HUES6 (cell line): Measurements from ENCODE around the gene SASH3.

Source experiments
- H3K27ac ChIP-seq: 2 replicates; pipeline ENCODE4 v1.7.0; 2013; ENCODE audit warnings: low read depth, mild to moderate bottlenecking, low read length, inconsistent platforms
- H3K27me3 ChIP-seq: 2 replicates; pipeline ENCODE4 v1.6.1; 2013; ENCODE audit warnings: low read length; ENCODE audit not compliant: control insufficient read depth, insufficient read depth
- H3K36me3 ChIP-seq: 2 replicates; pipeline ENCODE4 v1.6.1; 2013; ENCODE audit warnings: low read length; ENCODE audit not compliant: control insufficient read depth, insufficient read depth
- H3K4me1 ChIP-seq: 2 replicates; pipeline ENCODE4 v1.6.1; 2013; ENCODE audit warnings: low read length; ENCODE audit not compliant: control insufficient read depth, insufficient read depth
- H3K4me3 ChIP-seq: 2 replicates; pipeline ENCODE4 v1.5.1; 2013; ENCODE audit warnings: low read depth, low read length
- H3K9ac ChIP-seq: one replicate; pipeline ENCODE4 v1.6.1; 2013; ENCODE audit warnings: mild to moderate bottlenecking, low read length
- H3K9me3 ChIP-seq: 2 replicates; pipeline ENCODE4 v1.6.1; 2013; ENCODE audit warnings: low read depth, low read length; ENCODE audit not compliant: control insufficient read depth, insufficient read depth

The SASH3 gene

DNA sequence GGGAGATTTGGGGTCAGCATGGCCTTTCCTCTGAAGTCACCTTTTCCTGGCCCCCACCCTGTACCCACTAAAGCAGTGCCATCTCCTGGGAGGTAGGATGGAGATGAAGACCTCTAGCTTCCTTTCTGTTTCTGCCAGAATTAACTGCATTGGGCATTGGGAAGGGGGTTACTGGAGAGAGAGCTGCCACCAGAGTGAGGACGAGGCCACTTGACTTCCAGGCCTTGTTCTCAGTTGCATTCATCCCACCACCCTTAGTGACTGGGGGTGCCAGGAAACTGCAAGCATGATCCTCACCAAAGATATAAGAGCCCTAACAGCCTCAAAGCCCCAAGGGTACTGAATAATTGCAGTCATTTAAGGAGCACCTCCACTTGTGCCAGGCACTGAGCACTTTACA is 15.8 kb downstream of the SASH3 start:
- Histone ChIP-seq H3K9ac (no peak overlapping the region), H3K27me3 (no peaks in the 10 kb centered on the region), H3K36me3 (peaks cover 20% of the 10 kb centered on the region), H3K4me3 (no peak overlapping the region), H3K9me3 (peaks cover 9% of the 10 kb centered on the region; the same call in 1 of the 2 replicates), H3K27ac (no peak overlapping the region), H3K4me1 (no peaks in the 10 kb centered on the region)

DNA sequence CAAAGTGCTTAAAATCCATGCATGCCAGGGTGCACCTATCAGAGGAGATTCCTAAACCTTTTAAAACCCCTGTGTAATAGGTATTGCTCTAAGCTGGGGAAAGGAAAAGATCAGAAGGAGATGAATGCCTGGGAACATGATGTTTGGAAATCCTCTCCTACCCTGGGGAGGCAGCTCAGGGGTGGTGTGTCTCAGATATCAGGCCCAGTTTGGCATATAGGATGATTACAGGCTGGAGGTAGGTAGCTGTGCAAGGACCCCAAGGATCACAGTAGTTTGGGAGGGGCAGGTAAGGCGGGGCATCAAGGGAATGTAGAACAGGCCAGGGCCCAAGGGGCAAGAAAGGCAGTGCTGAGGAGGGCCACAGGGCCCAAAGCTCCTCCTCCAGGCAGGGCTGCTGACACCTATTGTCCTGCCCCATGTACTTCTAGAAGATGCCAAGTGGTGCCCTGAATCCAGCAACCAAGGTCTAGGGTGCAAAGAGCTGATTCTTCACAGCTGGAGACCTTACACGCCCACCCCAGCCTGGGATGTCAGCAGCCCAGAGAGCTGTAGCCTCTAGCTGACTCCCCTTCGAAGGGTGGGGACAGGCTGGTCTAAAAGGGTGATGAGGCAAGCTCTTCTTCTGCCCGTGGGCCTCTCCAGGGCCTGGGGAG is 17.6 kb downstream of the SASH3 start:
- Histone ChIP-seq H3K36me3 (peaks cover 20% of the 10 kb centered on the region), H3K4me1 (no peaks in the 10 kb centered on the region), H3K4me3 (no peak overlapping the region), H3K9me3 (peaks cover 9% of the 10 kb centered on the region; the same call in 1 of the 2 replicates), H3K27ac (no peak overlapping the region), H3K9ac (no peak overlapping the region), H3K27me3 (no peaks in the 10 kb centered on the region)

DNA sequence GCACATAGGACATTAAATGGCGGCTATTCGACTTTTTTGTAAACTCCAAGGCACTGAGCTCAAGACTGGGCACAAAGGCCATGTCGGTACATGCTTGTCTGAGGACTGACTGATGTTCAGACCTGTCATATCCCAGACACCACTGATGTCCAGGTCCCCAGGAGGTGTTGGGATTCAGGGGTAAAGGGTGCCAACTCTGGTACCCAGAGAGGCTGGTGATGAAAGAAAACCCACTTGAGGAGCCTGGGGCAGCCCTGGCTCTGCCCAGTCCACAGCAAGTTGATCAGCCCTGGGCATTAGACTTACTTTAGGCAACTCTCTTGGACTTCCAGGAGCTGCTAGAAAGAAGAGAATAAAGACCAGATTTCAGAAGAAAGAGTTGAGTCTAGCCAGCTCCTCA is 18.7 kb downstream of the SASH3 start:
- H3K27ac ChIP-seq = no peak overlapping the region
- no peak overlapping the region for H3K4me3 ChIP-seq
- H3K27me3 ChIP-seq = no peaks in the 10 kb centered on the region
- H3K9me3 ChIP-seq = peaks cover 9% of the 10 kb centered on the region; the same call in 1 of the 2 replicates
- peaks cover 26% of the 10 kb centered on the region for H3K36me3 ChIP-seq
- H3K4me1 ChIP-seq = no peaks in the 10 kb centered on the region
- no peak overlapping the region for H3K9ac ChIP-seq

DNA sequence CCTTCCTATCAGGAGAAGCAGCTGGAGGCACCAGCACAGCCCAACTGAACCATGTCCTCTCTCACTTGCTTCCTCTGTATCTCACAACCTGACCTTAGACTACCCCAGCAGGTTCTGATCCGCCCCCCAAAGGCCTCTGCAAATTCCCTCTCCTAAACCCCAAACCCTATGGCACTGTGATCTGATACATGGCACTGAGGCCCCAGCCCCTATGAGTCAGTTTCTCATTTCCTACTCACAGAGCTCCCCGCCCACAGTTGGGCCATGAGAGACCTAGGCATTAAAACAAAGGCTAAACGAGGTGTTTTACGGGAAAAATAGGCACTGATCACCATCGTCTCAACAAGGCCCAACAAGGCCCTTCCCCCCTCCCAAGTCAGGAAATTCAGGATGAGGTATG is 19.1 kb downstream of the SASH3 start:
- Histone ChIP-seq H3K36me3 (peaks cover 30% of the 10 kb centered on the region), H3K4me1 (no peaks in the 10 kb centered on the region), H3K27me3 (no peaks in the 10 kb centered on the region), H3K9ac (no peak overlapping the region), H3K4me3 (no peak overlapping the region), H3K9me3 (peaks cover 9% of the 10 kb centered on the region; the same call in 1 of the 2 replicates), H3K27ac (no peak overlapping the region)

DNA sequence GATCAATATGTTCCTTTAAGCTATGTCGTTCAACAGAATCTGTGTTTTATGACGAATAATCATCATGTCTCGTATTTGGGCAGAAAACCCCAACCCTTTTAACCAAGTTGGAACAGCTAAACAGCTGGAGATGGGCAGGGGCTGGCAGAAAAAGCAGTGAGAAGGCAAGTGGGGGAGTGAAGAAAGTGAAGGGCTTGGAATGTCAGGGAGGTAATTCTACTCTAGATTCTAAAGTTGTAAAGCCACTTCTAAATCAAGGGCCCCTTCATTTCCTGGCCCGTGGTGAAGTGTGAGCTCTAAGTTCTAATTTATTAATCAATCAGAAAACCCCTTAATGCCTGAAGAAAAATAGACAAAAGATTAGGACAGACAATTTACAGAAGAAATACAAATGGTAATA is 20.4 kb downstream of the SASH3 start:
- Histone ChIP-seq H3K27me3 (no peaks in the 10 kb centered on the region), H3K9ac (no peak overlapping the region), H3K9me3 (peaks cover 9% of the 10 kb centered on the region; the same call in 1 of the 2 replicates)

DNA sequence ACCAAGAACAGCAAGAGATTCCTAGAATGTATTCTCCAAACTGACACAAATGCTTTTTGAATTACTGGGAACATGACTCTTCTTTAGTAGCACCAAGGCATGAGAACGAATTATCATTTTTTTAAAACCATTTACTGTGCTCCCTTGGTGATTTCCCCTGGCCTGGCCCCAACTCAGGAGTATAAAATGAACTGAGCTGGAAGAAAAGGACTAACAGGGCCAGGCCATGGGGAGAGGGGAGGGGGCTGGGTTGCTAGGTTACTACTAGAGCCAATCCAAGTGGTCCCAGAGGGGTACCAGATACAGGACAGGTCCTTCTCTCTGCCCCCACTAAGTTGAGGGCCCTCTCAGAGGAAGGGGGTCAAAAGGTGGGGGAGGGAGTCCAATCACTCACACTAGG is 23.1 kb downstream of the SASH3 start:
- H3K4me1 ChIP-seq = no peaks in the 10 kb centered on the region
- H3K9ac ChIP-seq = no peak overlapping the region
- H3K27me3 ChIP-seq = no peaks in the 10 kb centered on the region
- H3K4me3 ChIP-seq = no peak overlapping the region
- 0 out of 2 replicates have a peak, but pooled peaks cover 2% of the 10 kb centered on the region for H3K9me3 ChIP-seq
- H3K27ac ChIP-seq = no peak overlapping the region
- peaks cover 53% of the 10 kb centered on the region for H3K36me3 ChIP-seq

More for the DNA sequence above, 20.4 kb downstream of the SASH3 start:
- H3K4me3 ChIP-seq = no peak overlapping the region
- H3K27ac ChIP-seq = no peak overlapping the region
- peaks cover 40% of the 10 kb centered on the region for H3K36me3 ChIP-seq
- no peaks in the 10 kb centered on the region for H3K4me1 ChIP-seq

DNA sequence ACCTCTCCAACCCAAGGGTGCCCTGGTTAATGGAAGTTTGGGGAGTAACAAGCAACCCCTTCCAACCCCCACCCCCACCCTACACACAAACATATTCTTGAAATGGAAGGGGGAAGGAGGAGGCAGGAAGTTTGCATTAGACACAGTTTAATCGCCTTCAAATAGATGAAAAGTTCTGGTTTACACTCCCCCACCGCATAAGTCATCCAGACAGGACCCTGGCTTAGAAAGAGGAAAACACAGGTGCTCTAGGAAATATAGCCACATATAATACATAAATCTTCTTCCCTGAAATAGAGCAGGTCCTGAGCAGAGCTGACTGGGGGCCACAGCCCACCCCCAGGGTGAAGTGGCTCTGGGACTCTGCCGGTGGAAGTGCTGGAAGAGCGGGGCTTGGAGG is 25.1 kb downstream of the SASH3 start:
- Histone ChIP-seq H3K4me1 (no peaks in the 10 kb centered on the region), H3K9ac (no peak overlapping the region)

DNA sequence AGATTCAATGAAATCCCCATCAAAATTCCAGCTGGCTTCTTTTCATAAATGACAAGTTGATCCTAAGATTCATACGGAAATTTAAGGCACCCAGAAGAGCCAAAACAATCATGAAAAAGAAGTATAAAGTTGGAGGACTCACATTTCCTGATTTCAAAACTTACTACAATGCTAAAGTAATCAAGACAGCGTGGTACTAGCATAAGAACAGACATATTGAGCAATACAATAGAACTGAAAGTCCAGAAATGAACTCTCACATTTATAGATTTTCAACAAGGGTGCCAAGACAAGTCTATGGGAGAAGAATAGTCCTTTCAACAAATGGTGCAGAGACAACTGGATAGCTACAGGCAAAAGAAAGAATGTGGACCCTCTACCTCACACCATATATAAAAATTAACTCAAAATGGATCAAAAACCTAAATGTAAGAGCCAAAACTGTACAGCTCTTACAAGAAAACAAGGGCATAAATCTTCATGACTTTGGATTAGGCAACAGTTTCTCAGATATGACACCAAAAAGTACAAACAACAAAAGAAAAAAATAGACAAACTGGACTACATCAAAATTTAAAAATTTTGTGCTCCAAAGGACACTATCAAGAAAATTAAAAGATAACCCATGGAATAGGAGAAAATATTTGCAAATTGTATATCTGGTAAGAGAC is 28.5 kb downstream of the SASH3 start:
- H3K27me3 ChIP-seq = no peaks in the 10 kb centered on the region
- H3K4me1 ChIP-seq = no peaks in the 10 kb centered on the region
- H3K36me3 ChIP-seq = peaks cover 70% of the 10 kb centered on the region
- H3K9me3 ChIP-seq = no peaks in the 10 kb centered on the region
- H3K9ac ChIP-seq = no peak overlapping the region
- no peak overlapping the region for H3K27ac ChIP-seq
- no peak overlapping the region for H3K4me3 ChIP-seq

More for the DNA sequence above, 25.1 kb downstream of the SASH3 start:
- Histone ChIP-seq H3K9me3 (no peaks in the 10 kb centered on the region), H3K27ac (no peak overlapping the region), H3K4me3 (no peak overlapping the region), H3K27me3 (no peaks in the 10 kb centered on the region), H3K36me3 (peaks cover 53% of the 10 kb centered on the region)

DNA sequence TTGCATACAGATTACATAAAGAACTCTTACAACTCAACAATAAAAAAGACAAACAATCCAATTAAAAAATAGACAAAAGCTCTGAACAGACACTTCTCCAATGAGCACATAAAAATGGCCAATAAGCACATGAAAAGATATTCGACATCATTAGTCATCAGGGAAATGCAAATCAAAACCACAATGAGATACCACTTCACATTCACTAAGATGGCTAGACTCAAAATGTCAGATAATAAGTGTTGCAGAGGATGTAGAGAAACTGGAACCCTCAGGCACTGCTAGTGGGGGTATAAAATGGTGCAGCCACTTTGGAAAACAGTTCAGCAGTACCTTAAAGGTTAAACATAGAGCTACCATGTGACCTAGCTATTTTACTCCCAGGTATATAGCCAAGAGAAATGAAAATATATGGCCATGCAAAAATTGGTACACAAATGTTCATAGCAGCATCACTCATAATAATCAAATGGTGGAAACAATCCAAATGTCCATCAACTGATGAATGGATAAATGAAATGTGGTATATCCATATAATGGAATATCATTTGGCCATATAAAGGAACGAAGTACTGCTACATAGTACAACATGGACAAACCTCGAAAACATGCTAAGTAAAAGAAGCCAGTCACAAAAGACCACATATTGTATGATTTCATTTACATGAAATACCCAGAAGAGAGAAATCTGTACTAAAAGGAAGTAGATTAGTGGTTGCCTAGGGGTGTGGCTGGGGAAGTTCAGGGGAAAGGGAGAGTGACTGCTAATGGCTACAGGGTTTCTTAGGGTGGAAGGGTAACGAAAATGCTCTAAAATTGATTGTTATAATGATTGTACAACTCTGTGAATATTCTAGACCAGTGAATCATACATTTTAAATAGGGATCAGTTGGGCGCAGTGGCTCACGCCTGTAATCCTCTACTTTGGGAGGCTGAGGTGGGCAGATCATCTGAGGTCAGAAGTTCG is 29.4 kb downstream of the SASH3 start:
- no peaks in the 10 kb centered on the region for H3K27me3 ChIP-seq
- H3K9me3 ChIP-seq = no peaks in the 10 kb centered on the region
- H3K27ac ChIP-seq = no peak overlapping the region
- H3K4me1 ChIP-seq = no peaks in the 10 kb centered on the region
- no peak overlapping the region for H3K4me3 ChIP-seq
- peaks cover 70% of the 10 kb centered on the region for H3K36me3 ChIP-seq
- no peak overlapping the region for H3K9ac ChIP-seq

DNA sequence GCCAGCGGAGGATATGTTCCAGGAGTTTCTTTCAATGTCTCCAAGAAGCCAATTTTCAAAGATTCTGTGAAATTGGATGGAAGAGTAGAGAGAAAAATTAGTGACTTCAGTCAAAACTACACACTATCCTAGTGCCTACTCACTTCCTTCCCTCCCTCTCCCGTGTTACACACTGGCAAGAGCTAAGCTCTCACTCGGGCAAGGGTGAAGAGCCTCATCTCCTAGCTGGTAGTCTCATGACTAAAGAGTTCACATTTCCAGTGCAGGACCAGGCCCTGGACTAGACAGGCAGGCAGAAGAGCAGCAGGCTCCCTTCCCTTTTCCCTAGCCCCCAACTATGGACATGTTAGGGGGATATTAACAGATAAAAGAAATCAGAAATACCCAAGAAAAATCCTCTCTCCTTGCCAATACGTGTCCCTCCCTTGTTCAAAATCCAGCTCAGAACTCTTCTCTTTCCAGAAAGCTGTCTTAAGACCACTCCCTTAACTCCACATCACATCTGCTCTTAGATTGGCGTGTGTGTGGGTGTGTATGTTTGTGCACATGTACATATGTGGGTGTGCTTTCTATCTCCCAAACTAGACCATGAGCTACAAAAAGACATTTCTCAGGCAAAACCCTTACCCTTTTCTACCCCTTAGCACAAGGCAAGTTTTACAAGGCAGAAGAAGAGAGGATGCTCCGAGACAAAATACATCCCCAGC is 34.1 kb downstream of the SASH3 start:
- Histone ChIP-seq H3K4me1 (no peaks in the 10 kb centered on the region), H3K36me3 (peaks cover 64% of the 10 kb centered on the region), H3K9ac (no peak overlapping the region), H3K9me3 (no peaks in the 10 kb centered on the region), H3K4me3 (no peak overlapping the region), H3K27me3 (no peaks in the 10 kb centered on the region), H3K27ac (no peak overlapping the region)
